ENCODE measurements around the gene GPR83.
A peak's percentile ranks its signal among the peaks of the same experiment; 100 is the strongest.
"Not testable (repeated sequence)": the region's sequence is repeated elsewhere in the genome, so short reads cannot be mapped to it uniquely, and the experiment has no call there.

Gene GPR83

GRCh38 chr11:94400839-94401772 is at the start of gene GPR83:
Gene GPR83 (minus strand): TSS chr11:94401419. CDS start chr11:94401247, 172 bp downstream.
- no peak for DNase-seq

DNA sequence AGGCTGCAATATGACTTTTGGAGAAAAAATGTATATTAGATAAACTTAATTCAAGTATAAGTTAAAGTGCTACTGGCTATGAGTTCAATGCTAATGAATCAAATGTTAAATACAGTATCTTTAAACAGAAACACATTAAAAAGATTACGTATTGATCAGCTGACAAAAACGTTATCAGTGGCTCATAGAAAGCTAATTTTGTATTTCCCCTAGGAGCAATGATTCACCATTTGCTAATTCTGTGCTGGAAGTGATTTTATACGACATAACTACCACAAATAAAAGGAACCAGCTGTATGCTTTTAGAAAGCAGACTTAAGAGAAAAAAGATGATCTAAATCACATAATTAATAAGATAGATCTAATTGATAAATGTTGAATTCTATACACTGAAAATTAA is 48.8 kb upstream of the GPR83 start:
- DNase-seq = no peak

DNA sequence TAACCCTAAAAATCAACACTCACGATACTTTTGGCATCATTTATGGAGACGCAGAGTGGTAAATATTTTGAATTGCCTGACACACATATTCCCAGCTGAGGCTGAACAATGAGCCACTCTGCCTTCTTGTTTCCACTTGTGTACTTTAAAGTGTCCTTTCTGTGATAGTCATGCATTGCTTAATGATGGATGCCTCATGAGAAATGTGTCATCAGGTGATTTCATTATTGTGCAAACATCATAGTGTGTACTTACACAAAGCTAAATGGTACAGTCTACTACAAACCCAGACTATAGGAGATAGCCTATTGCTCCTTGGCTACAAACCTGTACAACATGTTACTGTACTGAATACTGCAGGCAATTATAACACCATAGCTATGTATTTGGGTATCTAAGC is 48.2 kb upstream of the GPR83 start:
- no peak for DNase-seq

DNA sequence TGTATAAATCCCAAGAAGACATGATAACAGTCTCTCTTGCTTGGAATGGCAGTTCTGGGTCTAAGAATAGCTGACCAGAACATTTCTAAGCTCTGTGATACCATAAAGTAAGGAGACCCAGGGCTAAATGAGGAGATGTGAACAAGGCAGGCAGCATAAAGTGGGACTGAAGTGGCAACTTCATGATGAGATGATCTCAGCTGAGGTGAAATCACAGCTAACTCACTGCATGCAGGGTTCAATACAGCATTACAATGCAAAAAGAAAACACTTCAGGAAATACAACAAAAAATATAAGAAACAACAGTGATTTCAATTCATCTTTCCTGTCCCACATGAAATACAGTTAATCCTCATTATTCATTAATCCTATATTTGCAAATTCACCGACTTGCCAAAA is 47.8 kb upstream of the GPR83 start:
- DNase-seq = no peak

GRCh38 chr11:94447149-94447548 is 45.9 kb upstream of the GPR83 start:
- no peak for DNase-seq

GRCh38 chr11:94445641-94446040 is 44.4 kb upstream of the GPR83 start:
- no peak for DNase-seq

GRCh38 chr11:94433049-94433448 is 31.8 kb upstream of the GPR83 start:
- no peak for DNase-seq

DNA sequence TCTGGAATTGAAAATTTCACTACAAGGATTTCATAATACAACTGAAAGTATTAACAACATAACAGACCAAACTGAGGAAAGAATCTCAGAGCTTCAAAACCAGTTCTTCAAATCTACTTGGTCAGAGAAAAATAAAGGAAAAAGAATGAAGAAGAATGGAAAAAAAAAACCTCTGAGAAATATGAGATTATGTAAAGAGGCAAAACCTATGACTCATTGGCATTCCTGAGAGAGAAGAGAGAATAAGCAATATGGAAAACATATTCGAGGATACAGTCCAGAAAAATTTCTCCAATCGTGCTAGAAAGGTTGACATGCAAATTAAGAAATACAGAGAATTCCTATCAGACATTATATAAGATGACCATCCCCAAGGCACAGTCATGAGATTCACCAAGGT is 23.4 kb upstream of the GPR83 start:
- DNase-seq = no peak

GRCh38 chr11:94424011-94424410 is 22.8 kb upstream of the GPR83 start:
- DNase-seq = no peak

- no peak for DNase-seq
Measured at GRCh38 chr11:94423507-94423906, 22.3 kb upstream of the GPR83 start.

- no peak for DNase-seq
Measured at GRCh38 chr11:94418123-94418765, 17.0 kb upstream of the GPR83 start.

DNA sequence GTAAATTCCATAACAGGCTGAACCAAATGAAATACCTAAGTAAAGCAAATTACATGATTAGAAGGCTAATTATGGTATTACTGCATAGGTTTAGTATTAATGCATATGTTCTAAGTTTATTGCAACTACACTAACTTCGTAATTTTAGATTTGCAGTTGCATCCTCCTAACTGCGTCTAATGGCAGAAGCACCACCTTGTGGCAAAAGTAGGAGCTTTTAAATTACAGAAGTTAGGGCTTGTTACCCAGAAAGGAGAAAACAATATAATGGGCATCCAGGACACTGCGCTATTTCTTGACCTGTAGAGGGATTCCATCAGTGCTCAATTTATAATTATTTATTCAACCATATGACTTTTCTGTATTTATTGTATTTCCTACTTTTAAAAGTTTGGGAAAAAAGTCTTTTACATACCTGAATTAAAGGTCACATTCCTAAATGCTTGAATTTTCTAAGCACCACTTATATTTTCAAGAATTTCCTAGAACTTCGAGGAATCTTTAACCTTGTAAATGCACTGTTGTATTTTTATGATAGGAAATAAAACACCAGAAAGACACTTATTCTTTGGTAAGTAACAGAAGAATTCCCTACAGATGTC is 16.3 kb upstream of the GPR83 start:
- peak; percentile 1 for DNase-seq

DNA sequence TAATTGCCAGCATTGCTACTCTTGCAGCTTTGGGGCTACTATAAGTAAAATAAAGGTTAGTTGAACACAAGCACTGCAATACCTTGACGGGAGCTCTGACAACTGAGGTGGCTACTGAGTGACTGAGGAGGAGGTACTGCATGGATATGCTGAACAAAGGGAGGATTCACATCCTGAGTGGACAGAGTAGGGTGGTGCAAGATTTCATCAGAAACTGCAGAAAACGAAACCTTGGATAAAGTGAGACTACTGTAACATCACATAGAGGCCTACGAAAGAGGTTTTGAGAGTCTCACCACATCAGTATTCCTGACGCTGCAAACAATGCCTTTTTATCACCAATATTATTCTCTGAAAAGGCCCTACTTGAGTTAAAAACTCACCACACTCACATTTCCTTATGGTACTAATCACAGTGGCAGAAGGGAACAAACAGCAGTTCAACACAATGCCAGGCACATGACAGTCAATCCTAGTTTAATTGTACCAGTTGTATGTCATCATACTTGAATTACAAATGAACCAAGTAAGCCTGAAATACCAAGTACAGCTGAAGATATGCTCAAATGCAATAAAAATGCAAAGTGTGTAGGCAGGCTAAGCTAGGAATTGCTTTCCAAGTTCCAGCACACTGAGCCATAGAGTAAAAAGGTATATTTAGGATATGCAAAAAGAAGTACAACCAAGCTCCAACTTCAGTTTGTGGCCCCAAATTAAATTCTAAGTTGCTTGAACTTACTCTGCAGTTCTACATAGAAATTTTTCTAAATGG is 4.0 kb upstream of the GPR83 start:
- DNase-seq = no peak

GRCh38 chr11:94402355-94402754 is 1.1 kb upstream of the GPR83 start:
- no peak for DNase-seq

DNA sequence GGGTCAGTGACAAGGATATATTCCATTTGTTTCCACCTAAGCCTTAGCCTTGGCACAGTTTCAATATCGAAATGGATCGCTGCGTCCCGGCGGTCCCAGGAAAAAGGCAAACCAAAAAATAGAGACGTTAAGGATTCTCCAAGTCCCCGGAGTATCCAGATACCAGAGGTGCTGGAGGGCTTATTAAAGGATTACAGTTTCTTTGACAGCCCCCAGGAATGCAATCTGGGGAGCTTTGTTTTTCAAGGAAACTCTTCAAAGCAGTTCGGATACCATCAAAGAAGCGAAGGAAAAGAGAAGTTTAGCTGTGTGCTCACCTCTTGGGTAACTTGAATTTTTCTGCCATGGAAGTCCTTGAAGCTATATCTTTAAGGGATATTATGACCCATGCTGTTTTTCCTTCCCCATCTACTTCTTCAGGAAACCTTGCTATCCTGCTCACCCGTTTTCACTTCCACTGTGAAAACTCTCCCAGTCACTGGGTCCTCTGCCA is 600 bp upstream of the GPR83 start:
- DNase-seq = no peak

DNA sequence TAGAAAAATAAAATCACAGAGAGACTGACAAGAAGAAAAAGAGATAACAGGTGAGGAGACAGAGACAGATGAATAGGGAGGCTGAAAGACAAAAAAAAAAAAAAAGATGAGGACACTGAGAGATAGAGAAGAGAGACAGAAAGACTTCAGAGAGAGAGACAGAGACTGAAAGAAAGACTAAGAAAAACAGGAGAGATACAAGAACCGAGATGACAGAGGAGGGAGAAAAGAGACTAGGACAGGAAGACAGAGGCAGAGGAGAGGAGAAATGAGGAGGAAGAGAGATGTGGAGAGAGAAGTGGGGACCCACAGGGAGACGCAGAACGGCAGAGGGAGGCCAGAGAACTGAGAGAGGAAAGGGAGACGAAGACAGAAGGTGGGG is 771 bp downstream of the GPR83 start:
- DNase-seq = no peak

GRCh38 chr11:94400050-94400449 is 1.2 kb downstream of the GPR83 start:
- DNase-seq = no peak

DNA sequence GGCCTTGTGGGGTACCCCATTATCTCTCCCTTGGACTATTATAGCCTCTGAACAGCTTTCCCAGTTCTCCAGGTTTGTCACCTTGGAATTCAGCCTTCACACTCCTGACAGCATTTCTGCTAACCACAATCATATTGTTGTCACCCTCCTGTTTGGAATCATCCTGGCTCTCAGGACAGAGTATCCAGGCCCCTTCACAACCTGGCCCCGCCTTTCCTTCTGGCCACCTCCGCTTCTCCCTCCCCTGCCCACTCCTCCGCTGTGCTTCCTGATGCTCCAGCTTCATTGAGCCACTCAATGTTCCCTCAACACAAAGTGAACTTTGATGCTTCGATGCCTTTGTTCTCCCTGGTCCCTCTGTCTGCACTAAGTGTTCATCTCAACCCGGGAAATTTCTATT is 3.1 kb downstream of the GPR83 start:
- no peak for DNase-seq

DNA sequence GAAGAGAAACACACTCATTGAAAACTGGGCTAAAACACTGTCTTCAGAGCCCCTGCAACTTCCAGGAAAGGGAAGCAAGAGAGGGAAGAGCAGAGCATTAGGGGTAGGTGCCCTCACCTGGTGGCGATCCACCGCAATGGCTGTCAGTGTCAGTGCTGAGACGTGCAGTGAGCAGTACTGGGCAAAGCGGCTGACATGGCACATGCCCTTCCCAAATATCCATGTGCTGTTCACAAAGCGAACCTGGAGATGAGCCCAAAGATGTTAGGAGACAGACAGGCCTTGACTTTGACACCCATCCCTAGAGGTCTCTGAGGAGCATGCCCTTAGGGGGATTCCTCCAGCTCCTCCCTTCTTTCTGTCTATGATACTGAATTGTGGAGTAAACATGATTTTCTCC is 4.9 kb downstream of the GPR83 start:
- DNase-seq = no peak

- not testable (repeated sequence) for DNase-seq
Measured at GRCh38 chr11:94391937-94392336, 9.3 kb downstream of the GPR83 start.

DNA sequence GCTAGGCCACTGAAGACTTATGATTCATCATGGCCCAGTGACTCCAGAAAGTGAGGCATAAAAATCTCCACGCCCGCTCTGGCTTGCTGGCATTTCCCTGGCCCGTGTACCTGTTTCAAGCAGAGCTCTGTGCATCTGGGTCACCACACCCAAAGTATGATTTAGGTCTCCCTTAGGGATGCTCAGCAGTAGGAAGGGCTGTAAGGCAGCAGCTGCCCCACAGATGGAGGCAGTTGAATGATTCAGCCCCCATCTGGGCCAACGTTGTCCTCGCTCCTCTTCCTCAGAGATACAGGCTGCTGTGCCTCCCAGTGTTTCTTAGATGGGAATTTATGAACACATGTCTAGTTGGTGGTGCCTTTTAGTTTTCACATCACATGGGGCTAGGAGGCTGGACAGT is 21.6 kb downstream of the GPR83 start:
- DNase-seq = no peak

DNA sequence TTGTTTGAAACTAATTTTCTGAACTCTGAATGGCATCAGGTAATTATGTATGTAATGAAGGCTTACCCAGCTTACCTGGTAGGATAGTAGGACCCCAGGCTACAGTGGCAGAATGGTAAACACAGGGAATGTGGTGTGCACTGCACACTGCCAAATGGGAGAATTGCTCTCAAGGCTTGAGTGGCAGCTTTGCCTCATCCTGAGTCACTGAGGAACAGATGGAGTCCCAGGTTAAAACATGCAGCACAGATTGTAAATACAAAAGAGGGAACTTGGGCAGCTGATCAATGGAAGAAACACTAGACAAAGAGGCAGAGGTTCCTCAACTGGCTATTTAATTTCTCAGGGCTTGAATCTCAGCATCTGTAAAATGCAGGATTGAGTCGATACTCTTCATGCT is 24.4 kb downstream of the GPR83 start:
- DNase-seq = no peak

DNA sequence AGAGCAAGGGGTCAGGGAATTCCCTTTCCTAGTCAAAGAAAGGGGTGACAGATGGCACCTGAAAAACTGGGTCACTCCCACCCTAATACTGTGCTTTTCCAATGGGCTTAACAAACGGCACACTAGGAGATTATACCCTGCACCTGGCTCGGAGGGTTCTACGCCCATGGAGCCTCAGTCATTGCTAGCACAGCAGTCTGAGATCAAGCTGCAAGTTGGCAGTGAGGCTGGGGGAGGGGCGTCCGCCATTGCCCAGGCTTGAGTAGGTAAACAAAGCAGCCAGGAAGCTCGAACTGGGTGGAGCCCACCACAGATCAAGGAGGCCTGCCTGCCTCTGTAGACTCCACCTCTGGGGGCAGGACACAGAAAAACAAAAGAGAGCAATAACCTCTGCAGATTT is 30.6 kb downstream of the GPR83 start:
- DNase-seq = not testable (repeated sequence)
